ENCODE measurements around the gene OR6J1. TPM values are rescaled to one million over a fixed set of nuclear protein-coding genes. Genes with fewer than 3 reads are reported as not detected.
"Not testable (repeated sequence)": the region's sequence is repeated elsewhere in the genome, so short reads cannot be mapped to it uniquely, and the experiment has no call there.

OR6J1 gene
- total RNA-seq, 2 experiments from 2014 or later: not detected

DNA sequence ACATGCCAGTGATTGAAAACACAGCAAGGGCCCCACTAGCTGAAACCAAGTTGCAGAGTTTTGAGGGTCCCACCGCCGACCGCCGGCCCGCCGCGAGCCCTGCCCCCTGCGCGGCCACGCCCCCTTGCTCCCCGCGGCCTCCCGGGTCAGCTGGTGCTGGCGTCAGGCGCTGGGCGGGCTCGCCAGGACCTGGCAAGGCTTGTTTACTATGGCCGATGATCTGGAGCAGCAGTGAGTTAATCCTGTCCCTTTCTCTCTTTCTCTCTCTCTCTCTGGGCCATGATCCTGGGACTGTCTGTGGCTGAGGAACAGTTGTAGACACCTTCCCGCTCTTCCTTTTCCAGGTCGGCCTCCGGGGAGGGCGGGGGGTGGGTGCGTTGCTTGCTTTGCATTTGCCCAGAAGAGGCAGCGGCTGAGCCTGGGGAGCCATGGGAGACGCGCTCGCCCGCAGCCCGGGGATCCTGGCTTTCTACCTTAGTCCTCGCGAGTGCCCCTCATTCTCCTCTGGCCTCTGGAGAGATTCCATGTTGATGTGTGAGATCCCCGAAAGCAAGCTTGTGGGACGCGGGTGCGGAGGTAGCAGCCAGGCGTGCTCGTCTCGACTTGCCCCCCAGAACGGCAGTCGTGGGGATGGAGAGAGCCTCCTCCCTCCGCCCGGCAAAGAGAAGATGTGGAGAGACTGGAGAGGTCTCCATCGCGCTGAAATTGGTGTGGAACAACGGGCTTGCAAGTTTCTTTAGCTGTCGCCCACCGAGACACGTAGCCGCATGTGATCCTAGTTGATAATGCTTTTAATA, 45.9 kb downstream of the OR6J1 start, which contains the start of gene ABHD4:
Gene ABHD4, plus strand, starts transcription at position 202 of the 797 bp plus-strand sequence. Its CDS starts 7 bp downstream, at position 209.
- peak; percentile 65 for DNase-seq
- Mint-ChIP-seq H3K9me3 (no peaks in the 10 kb centered on the region), H3K27me3 (peaks cover 4% of the 10 kb centered on the region), H3K36me3 (ENCODE audit: low read depth) (peaks cover 14% of the 10 kb centered on the region), H3K4me3 (peak within 1 kb of the TSS; percentile 89), H3K4me1 (peaks cover 39% of the 10 kb centered on the region), H3K27ac (peak within 1 kb of the TSS; percentile 86)
- CTCF ChIA-PET: interaction anchor here (0.7 to 3.4 kb wide), 16 partner anchors 9 to 419 kb away, joined by 3 to 28 read pairs (median 4); partner anchors contain the start of gene DAD1
- POLR2A ChIA-PET: interaction anchor here (0.6 kb wide), 1 partner anchor 168 kb away, joined by 4 read pairs; the partner anchor contains the start of gene OXA1L

DNA sequence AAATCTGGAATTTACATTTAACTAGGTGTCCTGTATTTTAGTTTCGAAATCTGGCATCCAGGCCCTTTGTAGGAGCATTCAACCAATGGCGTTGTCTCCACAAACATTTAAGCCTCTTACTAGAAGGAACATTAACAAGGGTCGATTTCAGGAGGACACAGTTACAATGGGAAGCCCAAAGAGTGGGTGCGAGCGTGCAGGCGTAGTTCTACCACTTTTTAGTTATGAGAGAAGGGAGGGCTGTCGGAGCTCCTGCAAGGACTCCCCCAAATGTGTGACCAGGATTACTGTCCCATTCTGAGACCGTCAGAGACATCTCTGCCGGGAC, 46.4 kb downstream of the OR6J1 start:
- POLR2A ChIA-PET: no interaction called here
- Mint-ChIP-seq H3K36me3 (ENCODE audit: low read depth) (peaks cover 10% of the 10 kb centered on the region), H3K4me1 (peaks cover 39% of the 10 kb centered on the region), H3K9me3 (no peaks in the 10 kb centered on the region), H3K27me3 (peaks cover 4% of the 10 kb centered on the region), H3K27ac (peak overlapping the region; percentile 73), H3K4me3 (peak overlapping the region; percentile 89)
- CTCF ChIA-PET: interaction anchor here (0.8 to 3.4 kb wide), 8 partner anchors 10 to 389 kb away, joined by 3 to 28 read pairs (median 4); no protein-coding TSS in a partner anchor
- DNase-seq: no peak

DNA sequence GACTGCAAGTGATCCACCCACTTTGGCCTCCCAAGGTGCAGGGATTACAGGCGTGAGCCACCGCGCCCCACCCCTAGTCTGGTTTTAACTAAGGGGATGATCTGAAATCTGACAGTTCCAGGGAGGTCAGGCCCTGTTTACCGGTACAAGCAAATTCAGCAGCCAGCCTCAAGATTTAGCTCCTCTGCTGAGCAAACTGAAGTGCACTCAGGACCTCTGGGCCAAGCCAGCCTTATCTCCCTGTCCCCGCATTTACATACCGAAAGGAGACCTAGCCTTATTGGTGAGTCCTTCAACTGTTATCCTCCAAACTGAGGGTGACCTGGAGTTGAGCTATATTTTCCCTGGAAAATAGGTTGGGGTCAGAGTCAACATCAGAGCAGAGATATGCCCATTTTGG, 46.9 kb downstream of the OR6J1 start:
- POLR2A ChIA-PET: no interaction called here
- H3K4me1 Mint-ChIP-seq: peaks cover 39% of the 10 kb centered on the region

DNA sequence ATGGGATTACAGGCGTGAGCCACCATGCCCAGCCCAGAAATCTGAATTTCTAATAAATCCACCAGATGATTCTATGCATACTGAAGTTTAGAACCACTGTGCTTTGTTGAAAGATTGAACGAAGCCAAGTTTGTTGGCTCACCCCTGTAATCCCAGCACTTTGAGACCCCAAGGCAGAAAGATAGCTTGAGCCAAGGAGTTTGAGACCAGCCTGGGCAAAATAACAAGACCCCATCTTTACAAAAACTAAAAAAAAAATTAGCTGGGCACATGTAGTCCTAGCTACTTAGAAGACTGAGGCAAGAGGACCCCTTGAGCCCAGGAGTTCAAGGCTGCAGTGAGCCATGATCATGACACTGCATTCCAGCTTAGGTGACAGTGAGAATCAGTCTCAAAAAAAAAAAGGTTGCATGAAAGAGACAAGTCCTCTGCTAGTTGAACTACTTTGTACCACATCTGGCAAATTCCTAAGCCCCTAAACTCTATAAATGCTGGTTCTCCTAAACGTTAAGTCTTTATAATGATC, 47.7 kb downstream of the OR6J1 start:
- H3K4me1 Mint-ChIP-seq: peaks cover 33% of the 10 kb centered on the region
- no peak for DNase-seq
- H3K4me3 Mint-ChIP-seq: no peak overlapping the region
- ChIA-PET CTCF (interaction anchor here (0.6 to 3.4 kb wide), 3 partner anchors 26 to 47 kb away, joined by 3 to 28 read pairs (median 4); partner anchors contain the start of gene OR6J1), POLR2A (no interaction called here)
- no peaks in the 10 kb centered on the region for H3K36me3 Mint-ChIP-seq (ENCODE audit: low read depth)
- H3K9me3 Mint-ChIP-seq: no peaks in the 10 kb centered on the region
- no peak overlapping the region for H3K27ac Mint-ChIP-seq
- peaks cover 4% of the 10 kb centered on the region for H3K27me3 Mint-ChIP-seq

More for the DNA sequence above, 46.9 kb downstream of the OR6J1 start:
- DNase-seq: no peak
- Mint-ChIP-seq H3K27ac (no peak overlapping the region), H3K27me3 (peaks cover 4% of the 10 kb centered on the region), H3K36me3 (ENCODE audit: low read depth) (peaks cover 5% of the 10 kb centered on the region), H3K9me3 (no peaks in the 10 kb centered on the region), H3K4me3 (peak overlapping the region; percentile 89)
- CTCF ChIA-PET: interaction anchor here (0.6 to 3.4 kb wide), 7 partner anchors 13 to 389 kb away, joined by 3 to 28 read pairs (median 4); partner anchors contain the start of gene OR6J1

DNA sequence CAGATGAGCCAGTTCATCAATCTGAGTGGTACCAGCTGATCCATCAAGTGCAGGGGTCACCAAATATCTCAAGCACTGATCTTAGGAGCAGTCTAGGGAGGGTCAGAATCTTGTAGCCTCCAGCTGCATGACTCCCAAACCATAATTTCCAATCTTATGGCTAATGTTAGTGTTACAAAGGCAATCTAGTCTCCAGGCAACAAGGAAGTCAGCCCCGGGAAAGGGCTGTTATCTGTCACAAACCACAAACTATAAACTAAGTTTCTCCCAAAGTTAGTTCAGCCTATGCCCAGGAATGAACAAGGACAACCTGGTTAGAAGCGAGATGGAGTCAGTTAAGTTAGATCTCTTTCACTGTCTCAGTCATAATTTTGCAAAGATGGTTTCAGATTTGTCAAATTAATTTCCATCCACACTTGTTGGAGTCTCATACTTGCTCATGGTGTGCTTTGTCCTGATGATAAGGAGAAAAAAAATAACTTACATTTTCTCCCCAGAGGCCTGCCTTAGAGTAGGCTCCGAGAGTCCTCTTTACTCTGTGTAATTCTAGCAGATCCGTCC, 49.9 kb downstream of the OR6J1 start:
- H3K36me3 Mint-ChIP-seq (ENCODE audit: low read depth): no peaks in the 10 kb centered on the region
- H3K4me1 Mint-ChIP-seq: peaks cover 40% of the 10 kb centered on the region
- no peaks in the 10 kb centered on the region for H3K9me3 Mint-ChIP-seq
- H3K27ac Mint-ChIP-seq: no peak overlapping the region
- no peak for DNase-seq
- CTCF ChIA-PET: interaction anchor here (0.5 to 2.6 kb wide), 9 partner anchors 10 to 342 kb away, joined by 3 to 14 read pairs (median 5); no protein-coding TSS in a partner anchor
- H3K4me3 Mint-ChIP-seq: no peak overlapping the region
- H3K27me3 Mint-ChIP-seq: peaks cover 4% of the 10 kb centered on the region
- POLR2A ChIA-PET: no interaction called here

DNA sequence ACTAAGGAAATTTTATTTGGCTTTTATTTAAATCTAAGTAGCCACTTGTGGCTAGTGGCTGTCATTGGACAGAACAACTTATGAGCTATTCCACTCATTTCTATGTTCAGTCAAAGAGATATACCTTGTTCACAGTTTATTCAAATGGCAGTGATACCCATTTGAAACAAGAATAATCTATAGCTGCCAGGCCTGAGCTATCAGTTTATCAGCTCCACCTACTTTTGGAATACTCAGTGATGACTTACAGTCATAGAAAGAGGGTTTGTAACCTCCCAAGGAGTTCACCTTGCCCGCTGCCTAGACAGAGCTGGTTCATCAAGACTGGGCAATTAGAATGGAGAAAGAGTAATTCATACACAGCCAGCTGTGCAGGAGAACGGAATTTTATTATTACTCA, 50.6 kb downstream of the OR6J1 start:
- DNase-seq: no peak
- Mint-ChIP-seq H3K4me1 (peaks cover 34% of the 10 kb centered on the region), H3K36me3 (ENCODE audit: low read depth) (no peaks in the 10 kb centered on the region), H3K27me3 (peaks cover 4% of the 10 kb centered on the region), H3K27ac (no peak overlapping the region), H3K4me3 (no peak overlapping the region), H3K9me3 (no peaks in the 10 kb centered on the region)
- CTCF ChIA-PET: interaction anchor here (0.8 to 2.6 kb wide), 5 partner anchors 12 to 337 kb away, joined by 3 to 14 read pairs (median 5); no protein-coding TSS in a partner anchor
- POLR2A ChIA-PET: no interaction called here

DNA sequence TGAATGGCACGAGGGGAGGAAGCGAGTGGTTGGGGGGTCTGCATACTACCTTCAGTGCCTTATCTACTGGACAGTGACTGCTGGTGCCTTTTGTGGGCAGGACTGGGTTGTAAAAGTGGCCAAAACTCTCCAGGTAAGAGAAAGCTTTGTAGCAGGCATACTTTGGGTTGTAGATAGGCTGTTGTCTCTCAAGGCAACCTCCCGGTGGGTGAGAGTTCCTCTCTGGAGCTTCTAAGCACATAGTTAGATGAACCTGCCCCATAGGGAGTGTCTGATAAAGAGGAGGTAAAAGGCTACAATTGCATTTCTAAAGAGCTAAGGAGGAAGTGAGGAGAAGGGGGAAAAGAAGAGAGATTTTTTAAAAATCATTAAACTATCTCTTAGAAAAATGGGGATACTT, 51.0 kb downstream of the OR6J1 start:
- DNase-seq: no peak
- Mint-ChIP-seq H3K4me3 (no peak overlapping the region), H3K9me3 (no peaks in the 10 kb centered on the region), H3K4me1 (peaks cover 31% of the 10 kb centered on the region), H3K27ac (no peak overlapping the region), H3K27me3 (peaks cover 4% of the 10 kb centered on the region), H3K36me3 (ENCODE audit: low read depth) (peaks cover 3% of the 10 kb centered on the region)
- CTCF ChIA-PET: interaction anchor here (0.8 to 2.6 kb wide), 5 partner anchors 13 to 337 kb away, joined by 3 to 14 read pairs (median 5); no protein-coding TSS in a partner anchor
- POLR2A ChIA-PET: interaction anchor here (0.6 kb wide), 1 partner anchor 501 kb away, joined by 3 read pairs; no protein-coding TSS in a partner anchor

DNA sequence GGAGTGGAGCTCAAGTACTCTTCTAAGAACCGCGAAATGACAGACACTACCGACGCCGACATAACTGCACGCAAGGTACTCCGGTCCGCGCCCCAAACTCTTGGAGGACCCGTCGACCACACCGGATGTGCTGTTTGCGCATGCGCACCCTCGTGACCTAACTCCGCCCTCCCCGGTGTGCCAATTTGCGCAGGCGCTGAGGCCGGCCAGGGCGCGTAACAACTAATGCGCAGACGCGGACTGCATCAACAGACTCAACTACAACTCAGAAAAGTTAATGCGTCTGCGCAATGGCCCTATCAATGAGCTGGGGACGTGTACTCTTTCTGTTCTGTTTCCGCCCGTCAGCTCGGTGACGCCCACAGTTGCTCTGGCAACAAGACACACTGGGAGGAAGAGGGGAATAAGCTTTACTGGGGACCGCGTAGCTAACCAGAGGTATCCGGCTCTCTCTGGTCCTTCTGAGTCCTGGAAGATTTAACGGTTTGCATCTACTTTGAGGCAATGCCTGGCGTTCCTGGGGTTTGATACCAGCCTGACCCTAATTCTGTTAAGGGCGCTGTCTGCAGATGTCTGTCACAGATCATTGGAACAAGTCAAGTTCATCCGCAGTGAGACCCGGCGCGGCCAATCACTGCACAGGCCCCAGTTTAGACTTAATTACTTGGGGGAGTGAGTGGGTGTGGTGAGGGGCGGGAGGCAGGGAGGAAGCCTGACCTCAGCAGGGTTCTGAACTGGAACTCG, 54.9 kb downstream of the OR6J1 start, which contains the start of gene DAD1:
Gene DAD1, minus strand, starts transcription at position 129 of the 744 bp plus-strand sequence. Its CDS starts 67 bp downstream, at position 62.
- ChIA-PET POLR2A (interaction anchor here (0.5 to 1.3 kb wide), 6 partner anchors 19 to 507 kb away, joined by 3 to 4 read pairs (median 3); no protein-coding TSS in a partner anchor), CTCF (interaction anchor here (0.6 to 11.7 kb wide), 21 partner anchors 9 to 674 kb away, joined by 3 to 124 read pairs (median 4); partner anchors contain the start of genes ABHD4, OXA1L and REM2)
- peak within 1 kb of the TSS; percentile 95 for H3K4me3 Mint-ChIP-seq
- peaks cover 31% of the 10 kb centered on the region for H3K36me3 Mint-ChIP-seq (ENCODE audit: low read depth)
- H3K9me3 Mint-ChIP-seq: no peaks in the 10 kb centered on the region
- peaks cover 1% of the 10 kb centered on the region for H3K27me3 Mint-ChIP-seq
- peak; percentile 100 for DNase-seq
- H3K27ac Mint-ChIP-seq: peak within 1 kb of the TSS; percentile 98
- H3K4me1 Mint-ChIP-seq: peaks cover 59% of the 10 kb centered on the region

DNA sequence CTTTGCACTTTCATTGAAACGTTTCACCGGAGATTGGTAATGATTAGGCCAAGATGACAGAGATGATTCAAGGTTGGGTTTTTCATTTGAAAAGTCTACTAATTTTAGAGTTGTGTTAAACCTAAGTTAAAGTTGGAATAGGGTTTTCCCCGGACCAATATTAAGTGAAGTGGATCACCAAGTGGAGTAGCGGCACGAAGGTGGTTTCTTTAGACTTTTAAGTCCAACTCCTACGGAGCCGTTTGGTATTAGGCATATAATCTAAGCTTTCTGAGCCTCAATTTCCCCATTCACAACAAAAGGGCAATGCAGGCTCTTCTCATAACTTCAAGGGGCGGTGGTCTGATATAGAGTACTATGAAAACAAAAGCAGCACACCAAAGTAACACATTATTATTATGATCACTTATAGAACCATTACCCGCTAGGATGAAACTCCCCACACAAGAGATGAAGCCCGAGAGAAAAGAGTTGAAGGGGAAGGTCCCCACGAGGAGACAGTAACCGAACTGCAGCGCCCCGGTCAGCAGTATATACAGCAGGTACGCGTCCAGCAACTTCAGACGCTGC, 55.5 kb downstream of the OR6J1 start:
- ChIA-PET CTCF (interaction anchor here (0.6 to 11.7 kb wide), 18 partner anchors 9 to 426 kb away, joined by 3 to 124 read pairs (median 4); partner anchors contain the start of genes ABHD4, OXA1L and REM2), POLR2A (interaction anchor here (0.5 to 1.3 kb wide), 5 partner anchors 19 to 466 kb away, joined by 3 to 4 read pairs (median 3); no protein-coding TSS in a partner anchor)
- Mint-ChIP-seq H3K27ac (peak overlapping the region; percentile 98), H3K4me3 (peak overlapping the region; percentile 95), H3K27me3 (no peaks in the 10 kb centered on the region), H3K4me1 (peaks cover 63% of the 10 kb centered on the region), H3K9me3 (no peaks in the 10 kb centered on the region), H3K36me3 (ENCODE audit: low read depth) (peaks cover 36% of the 10 kb centered on the region)
- no peak for DNase-seq

DNA sequence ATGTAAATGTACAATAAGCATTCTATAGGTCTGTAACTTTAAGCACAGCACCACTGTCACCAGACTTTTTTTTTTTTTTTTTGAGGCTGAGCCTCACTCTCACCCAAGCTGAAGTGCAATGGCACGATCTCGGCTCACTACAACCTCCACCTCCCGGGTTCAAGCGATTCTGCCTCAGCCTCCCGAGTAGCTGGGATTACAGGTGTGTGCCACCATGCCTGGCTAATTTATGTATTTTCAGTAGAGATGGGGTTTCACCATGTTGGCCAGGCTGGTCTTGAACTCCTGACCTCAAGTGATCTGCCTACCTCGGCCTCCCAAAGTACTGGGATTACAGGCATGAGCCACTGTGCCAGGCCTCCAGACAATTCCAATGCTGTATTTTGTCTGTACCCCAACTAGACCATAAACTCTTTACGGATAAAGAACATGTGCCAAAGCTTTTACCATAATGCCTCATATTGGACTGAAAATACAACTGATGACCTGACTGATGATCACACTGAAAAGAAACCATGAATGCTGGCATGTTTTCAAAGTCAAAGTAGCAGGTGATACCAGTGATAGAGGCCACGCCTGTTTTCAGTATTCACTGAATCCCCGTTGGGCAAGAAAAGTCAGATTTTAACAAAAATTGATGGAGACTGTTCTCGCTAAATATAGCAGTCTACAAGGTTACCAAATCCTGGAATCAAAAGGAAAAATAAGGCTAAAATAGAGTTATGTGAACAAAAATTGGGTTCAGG, 56.3 kb downstream of the OR6J1 start:
- peaks cover 71% of the 10 kb centered on the region for H3K4me1 Mint-ChIP-seq
- H3K4me3 Mint-ChIP-seq: peak overlapping the region; percentile 95
- H3K27me3 Mint-ChIP-seq, H3K9me3 Mint-ChIP-seq: not testable (repeated sequence)
- H3K36me3 Mint-ChIP-seq (ENCODE audit: low read depth): peaks cover 43% of the 10 kb centered on the region
- POLR2A ChIA-PET: interaction anchor here (0.5 to 0.7 kb wide), 2 partner anchors 30 to 465 kb away, joined by 3 to 4 read pairs; no protein-coding TSS in a partner anchor
- peak; percentile 44 for DNase-seq
- CTCF ChIA-PET: interaction anchor here (1.0 to 11.7 kb wide), 8 partner anchors 11 to 260 kb away, joined by 3 to 124 read pairs (median 4); partner anchors contain the start of genes ABHD4 and OXA1L
- H3K27ac Mint-ChIP-seq: peak overlapping the region; percentile 98

DNA sequence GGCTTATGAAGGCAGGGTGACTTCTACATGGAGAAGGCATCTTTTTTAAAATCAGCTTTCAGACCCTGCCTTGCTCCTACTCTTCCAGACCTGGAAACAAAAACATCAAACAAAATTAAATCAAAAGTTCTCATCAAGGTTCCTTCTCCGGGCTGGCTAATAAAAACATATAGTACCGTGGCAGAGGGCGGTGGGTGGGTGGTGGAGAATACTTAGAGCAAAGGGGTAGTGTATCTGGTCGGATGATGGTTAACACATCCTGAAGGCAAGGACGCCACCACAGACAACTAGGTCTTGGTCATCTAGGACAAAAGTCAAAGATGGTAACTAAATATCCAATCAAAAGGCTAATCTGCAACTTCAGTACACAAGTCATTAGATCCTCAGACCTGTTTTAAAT, 56.9 kb downstream of the OR6J1 start:
- H3K27me3 Mint-ChIP-seq: no peaks in the 10 kb centered on the region
- no peaks in the 10 kb centered on the region for H3K9me3 Mint-ChIP-seq
- peaks cover 76% of the 10 kb centered on the region for H3K4me1 Mint-ChIP-seq
- H3K27ac Mint-ChIP-seq: peak overlapping the region; percentile 98
- peak overlapping the region; percentile 95 for H3K4me3 Mint-ChIP-seq
- no peak for DNase-seq
- ChIA-PET POLR2A (interaction anchor here (0.7 kb wide), 1 partner anchor 267 kb away, joined by 3 read pairs; no protein-coding TSS in a partner anchor), CTCF (interaction anchor here (6.9 to 11.7 kb wide), 2 partner anchors 15 to 31 kb away, joined by 32 to 124 read pairs; no protein-coding TSS in a partner anchor)
- peaks cover 43% of the 10 kb centered on the region for H3K36me3 Mint-ChIP-seq (ENCODE audit: low read depth)

Measured in activated CD4-positive, alpha-beta T cell treated with anti-CD3 and anti-CD28 coated beads, Interleukin-2, amount 10 ng/mL, durations not matched to agents 7 days and 5 days (primary cell).